ENCODE results near the gene ZSWIM2.

GRCh38 chr2:186891185-186891621 is 42.2 kb upstream of the ZSWIM2 start:
- no peak for TF ChIP-seq EZH2 (IDR thresholded peaks at IDR 0.05)
- no peak for TF ChIP-seq POLR2AphosphoS5 (IDR thresholded peaks at IDR 0.05; ENCODE audit: borderline replicate concordance, low read depth, low read length)
